ENCODE data around the gene ZXDB.
A peak's percentile ranks its signal among the peaks of the same experiment; 100 is the strongest.
"Not testable (repeated sequence)": the region's sequence is repeated elsewhere in the genome, so short reads cannot be mapped to it uniquely, and the experiment has no call there.

ZXDB gene

DNA sequence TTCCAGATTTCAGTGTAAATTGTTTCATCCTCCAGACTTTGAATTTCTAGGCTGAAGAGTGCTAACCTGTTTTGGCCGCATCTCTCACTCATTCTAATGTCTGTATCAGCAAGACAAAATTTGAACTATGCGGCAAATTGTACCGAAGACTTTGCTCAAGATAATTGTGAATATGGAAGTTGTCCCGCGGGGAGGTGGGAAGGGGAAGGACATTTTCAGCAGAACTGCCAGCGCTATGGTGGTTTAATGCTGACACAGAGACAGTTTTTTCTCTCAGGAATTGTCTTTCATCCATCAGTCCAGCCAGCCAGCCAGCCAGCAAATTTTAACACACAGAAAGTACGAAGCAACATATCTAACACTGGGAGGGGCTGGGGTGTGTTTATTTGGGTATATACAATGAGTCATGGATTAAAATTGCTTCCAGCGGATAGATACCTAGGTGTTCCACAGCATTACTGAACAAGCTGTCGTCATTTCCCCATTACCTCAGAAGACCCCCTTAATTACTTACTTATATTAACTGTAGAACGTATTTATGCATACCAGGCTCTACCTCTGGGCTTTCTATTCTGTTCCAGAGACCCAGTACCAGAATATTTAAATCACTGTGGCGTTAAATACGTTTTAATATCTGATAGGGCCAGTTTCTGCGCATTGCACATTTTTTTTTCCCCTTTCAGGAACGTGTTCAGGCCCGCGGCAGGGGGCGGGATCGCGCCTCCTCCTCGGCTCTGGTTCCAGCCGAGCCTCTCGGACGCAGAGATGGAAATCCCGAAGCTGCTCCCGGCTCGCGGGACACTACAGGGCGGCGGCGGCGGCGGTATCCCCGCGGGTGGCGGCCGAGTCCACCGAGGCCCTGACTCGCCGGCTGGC is at the start of gene ZXDB:
Gene ZXDB (plus strand): TSS at position 728 of the 876 bp plus-strand sequence. CDS start 38 bp downstream, at position 766.
- not testable (repeated sequence) for DNase-seq

- no peak for DNase-seq
Observed at GRCh38 chrX:57565198-57565597, 26.6 kb upstream of the ZXDB start.

DNA sequence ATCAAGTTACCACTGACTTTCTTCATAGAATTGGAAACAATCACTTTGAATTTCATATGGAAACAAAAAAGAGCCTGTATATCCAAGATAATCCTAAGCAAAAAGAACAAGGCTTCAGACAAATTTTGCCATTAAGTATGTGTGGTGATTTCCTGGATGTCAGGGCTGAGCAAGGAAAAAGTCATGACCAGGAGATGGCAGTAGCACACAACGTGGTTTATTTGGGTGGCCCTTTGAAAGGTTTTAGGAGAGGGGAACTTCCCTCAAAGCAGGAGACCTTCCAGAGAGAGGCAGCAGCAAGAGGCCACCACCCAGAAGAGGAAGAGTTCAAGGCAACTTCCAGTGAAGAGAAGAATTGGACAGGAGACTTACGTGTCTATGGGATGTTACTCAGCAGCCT is 18.1 kb upstream of the ZXDB start:
- DNase-seq = no peak

- DNase-seq = not testable (repeated sequence)
Observed at GRCh38 chrX:57582948-57583347, 8.9 kb upstream of the ZXDB start.

DNA sequence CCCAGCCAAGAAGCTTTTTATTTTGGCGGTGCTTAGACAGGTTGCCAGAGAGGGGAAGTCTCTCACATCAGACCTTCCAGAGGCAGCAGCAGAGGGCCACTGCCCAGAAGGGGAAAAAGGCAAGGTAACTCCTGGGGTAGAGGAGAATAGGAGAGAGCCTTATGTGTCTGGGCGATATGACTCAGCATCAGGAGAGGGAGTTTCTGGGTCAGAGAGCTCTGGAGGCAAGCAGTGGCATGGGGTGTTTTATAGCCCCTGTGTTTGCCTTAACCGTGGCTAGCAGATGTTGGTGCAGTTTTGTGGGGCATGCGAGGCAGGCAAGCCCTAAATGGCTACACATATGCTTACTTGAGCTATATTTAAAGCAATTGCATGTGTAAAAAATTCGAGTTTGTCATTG is 8.3 kb upstream of the ZXDB start:
- no peak for DNase-seq

DNA sequence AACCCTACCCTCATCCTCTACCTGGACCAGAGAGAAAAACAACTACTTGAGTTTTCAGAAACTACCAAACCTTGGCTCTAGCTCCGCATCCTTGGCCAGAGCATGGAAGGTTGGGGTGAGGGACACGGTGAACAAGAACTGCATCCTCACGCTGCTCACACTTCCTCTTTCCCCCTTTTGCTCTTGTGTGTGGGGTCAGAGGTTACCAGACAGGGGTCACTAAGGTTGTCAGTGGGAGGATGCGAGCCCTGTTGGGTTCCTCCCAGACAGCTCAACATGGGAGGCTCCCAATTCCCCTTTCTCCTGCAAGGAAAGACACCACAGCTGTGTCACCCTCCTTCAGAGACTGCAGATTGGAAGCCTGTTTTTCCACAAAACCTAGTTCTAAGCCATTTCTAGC is 5.5 kb upstream of the ZXDB start:
- no peak for DNase-seq

GRCh38 chrX:57587062-57587461 is 4.7 kb upstream of the ZXDB start:
- no peak for DNase-seq

DNA sequence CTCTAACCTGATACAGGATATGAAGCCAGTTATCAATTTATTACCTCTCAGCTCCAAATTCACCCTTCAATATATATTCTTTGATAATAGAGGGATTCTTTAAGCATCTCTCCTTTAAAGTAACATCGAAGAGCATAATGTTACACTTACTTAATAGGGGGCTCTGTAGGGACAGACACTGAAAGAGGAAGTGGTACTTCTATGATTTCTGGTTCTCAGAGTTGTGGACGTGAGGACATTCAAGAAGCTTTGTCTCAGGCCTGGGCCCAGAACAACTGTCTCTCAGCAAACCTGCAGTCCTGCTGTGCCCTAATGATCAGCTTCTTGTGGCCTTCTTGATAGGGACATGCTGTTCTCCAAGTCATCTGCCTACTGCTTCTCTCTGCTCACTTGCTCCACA is 4.2 kb upstream of the ZXDB start:
- no peak for DNase-seq

DNA sequence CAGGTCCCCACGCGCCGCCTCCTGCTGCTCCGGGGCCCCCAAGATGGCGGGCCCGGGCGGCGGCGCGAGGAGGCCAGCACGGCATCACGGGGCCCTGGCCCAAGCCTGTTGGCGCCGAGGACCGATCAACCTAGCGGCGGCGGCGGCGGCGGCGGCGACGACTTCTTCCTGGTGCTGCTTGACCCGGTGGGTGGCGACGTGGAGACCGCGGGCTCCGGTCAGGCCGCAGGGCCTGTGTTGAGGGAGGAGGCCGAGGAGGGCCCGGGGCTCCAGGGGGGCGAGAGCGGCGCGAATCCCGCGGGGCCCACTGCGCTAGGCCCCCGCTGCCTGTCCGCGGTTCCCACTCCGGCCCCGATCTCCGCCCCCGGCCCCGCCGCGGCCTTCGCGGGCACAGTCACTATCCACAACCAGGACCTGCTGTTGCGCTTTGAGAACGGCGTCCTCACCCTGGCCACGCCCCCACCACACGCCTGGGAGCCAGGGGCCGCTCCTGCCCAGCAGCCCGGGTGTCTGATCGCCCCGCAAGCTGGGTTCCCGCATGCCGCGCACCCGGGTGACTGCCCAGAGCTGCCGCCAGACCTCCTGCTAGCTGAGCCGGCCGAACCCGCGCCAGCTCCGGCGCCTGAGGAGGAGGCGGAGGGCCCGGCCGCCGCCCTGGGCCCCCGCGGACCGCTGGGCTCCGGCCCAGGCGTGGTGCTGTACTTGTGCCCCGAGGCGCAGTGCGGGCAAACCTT is 516 bp downstream of the ZXDB start:
- peak; percentile 59 for DNase-seq

DNA sequence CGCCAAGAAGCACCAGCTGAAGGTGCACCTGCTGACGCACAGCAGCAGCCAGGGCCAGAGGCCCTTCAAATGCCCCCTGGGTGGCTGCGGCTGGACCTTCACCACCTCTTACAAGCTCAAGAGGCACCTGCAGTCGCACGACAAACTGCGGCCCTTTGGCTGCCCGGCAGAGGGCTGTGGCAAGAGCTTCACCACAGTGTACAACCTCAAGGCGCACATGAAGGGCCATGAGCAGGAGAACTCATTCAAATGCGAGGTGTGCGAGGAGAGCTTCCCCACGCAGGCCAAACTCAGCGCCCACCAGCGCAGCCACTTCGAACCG is 1.0 kb downstream of the ZXDB start:
- peak; percentile 53 for DNase-seq

DNA sequence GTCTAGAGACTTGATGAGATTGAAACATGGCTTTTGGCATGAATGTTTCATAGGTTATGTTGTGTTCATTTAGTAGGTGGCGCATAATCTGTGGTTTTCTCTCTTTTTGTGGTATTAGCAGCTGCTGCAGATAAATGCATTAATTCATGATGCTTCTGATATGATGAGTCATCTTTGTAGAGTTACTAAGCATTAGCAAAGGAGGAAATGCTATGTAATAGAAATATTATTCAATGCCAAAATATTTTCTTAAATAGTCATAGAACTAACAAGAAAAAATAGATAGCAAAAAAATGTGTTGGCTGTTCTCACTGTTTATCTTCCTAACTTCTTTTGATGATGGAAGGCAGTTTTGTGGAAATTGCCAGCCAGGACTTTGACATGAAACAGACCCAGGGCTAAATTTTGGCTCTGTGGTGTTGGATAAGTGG is 3.6 kb downstream of the ZXDB start:
- DNase-seq = no peak

DNA sequence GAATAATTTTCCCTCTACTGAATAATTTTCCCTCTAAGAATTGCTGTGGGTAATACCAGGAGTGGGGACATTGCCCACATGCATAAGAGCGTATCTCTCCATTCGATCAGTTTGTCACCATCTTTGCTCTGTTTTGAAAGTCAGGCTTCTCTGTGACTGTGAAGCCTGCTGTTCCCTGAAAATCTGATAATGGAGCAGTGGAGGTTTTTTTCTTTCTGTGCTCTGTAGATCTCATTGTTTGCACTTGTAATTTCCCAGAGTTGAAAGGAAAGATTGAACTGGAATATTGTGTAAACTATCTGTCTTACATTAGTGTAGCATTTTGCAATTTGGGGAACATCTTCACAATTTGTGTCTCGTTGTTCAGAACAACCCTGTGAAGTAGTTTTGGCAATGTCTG is 4.3 kb downstream of the ZXDB start:
- DNase-seq = no peak

DNA sequence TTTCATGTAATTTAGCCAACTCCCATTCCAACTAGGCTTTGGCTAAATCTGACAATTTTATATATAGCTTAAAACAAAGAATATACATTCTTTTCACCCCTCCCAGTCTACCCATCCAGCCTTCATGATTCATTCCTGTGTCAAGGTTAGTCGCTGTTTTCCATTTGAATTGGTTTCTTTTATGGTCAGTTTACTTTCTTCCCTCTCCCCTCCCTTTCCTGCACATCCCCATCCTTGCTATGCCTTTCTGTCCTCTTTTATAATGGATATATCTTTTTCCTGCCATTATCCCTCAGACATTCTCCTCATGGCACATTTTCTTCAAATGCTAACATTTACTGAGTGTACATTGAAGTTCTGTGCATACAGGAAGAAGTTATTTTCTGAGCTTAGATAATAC is 4.7 kb downstream of the ZXDB start:
- no peak for DNase-seq

- no peak for DNase-seq
Observed at GRCh38 chrX:57607295-57608187, 15.7 kb downstream of the ZXDB start.

DNA sequence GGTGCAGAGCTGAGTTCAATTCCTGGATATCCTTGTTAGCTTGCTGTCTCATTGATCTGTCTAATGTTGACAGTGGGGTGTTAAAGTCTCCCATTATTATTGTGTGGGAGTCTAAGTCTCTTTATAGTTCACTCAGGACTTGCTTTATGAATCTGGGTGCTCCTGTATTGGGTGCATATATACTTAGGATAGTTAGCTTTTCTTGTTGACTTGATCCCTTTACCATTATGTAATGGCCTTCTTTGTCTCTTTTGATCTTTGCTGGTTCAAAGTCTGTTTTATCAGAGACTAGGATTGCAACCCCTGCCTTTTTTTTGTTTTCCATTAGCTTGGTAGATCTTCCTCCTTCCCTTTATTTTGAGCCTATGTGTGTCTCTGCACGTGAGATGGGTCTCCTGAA is 21.5 kb downstream of the ZXDB start:
- not testable (repeated sequence) for DNase-seq

- not testable (repeated sequence) for DNase-seq
Observed at GRCh38 chrX:57629438-57629837, 37.6 kb downstream of the ZXDB start.

- DNase-seq = no peak
Observed at GRCh38 chrX:57640674-57641016, 48.8 kb downstream of the ZXDB start.

GRCh38 chrX:57641338-57641737 is 49.5 kb downstream of the ZXDB start:
- no peak for DNase-seq

- DNase-seq = no peak
Observed at GRCh38 chrX:57643698-57644097, 51.9 kb downstream of the ZXDB start.

GRCh38 chrX:57647020-57647419 is 55.2 kb downstream of the ZXDB start:
- no peak for DNase-seq
